ENCODE measurements around the gene SYNCRIP. TPM values are rescaled to one million over a fixed set of nuclear protein-coding genes. Genes with fewer than 3 reads are reported as not detected.
"Not testable (repeated sequence)": the region's sequence is repeated elsewhere in the genome, so short reads cannot be mapped to it uniquely, and the experiment has no call there.

SYNCRIP gene
- polyA plus RNA-seq, 1 of the 3 experiments (the other 2 are of a cell fraction): 15.9 TPM

GRCh38 chr6:85684133-85684808 is 41.6 kb upstream of the SYNCRIP start:
- Histone ChIP-seq H3F3A (replicated peaks; ENCODE audit: insufficient read depth) (peaks cover 8% of the 10 kb centered on the region), H3K79me2 (ENCODE audit: insufficient read depth) (peaks cover 28% of the 10 kb centered on the region), H3K9me3 (no peaks in the 10 kb centered on the region), H2AFZ (ENCODE audit: low read depth) (no peak overlapping the region), H3K27me3 (ENCODE audit: insufficient read depth) (no peaks in the 10 kb centered on the region), H3K36me3 (replicated peaks in 1 of 2; ENCODE audit: control insufficient read depth in 1 of 2, insufficient read depth in 2 of 2, low read length in 1 of 2) (no peaks in the 10 kb centered on the region), H3K4me3 (ENCODE audit: low read depth in 2 of 2, low read length in 1 of 2) (no peak overlapping the region), H3K4me1 (ENCODE audit: control insufficient read depth in 1 of 2, insufficient read depth in 2 of 2, low read depth in 1 of 2, low read length in 1 of 2) (peaks cover 0 to 2% of the 10 kb centered on the region in 2 experiments; a peak in 1 of 4 replicates), H3K9ac (no peak overlapping the region), H3K9me2 (no peaks in the 10 kb centered on the region), H3K27ac (ENCODE audit: low read depth in 2 of 2, low read length in 1 of 2) (no peak overlapping the region), H3K4me2 (no peak overlapping the region), H4K20me1 (ENCODE audit: insufficient read depth) (no peaks in the 10 kb centered on the region)
- POLR2A ChIA-PET: no interaction called here
- TF ChIP-seq TEAD4 (IDR thresholded peaks at IDR 0.05; ENCODE audit: borderline replicate concordance, insufficient read depth): no peak
- TF ChIP-seq FOXJ3 (CRISPR knock-in tag; IDR thresholded peaks at IDR 0.05): no peak
- TF ChIP-seq FOSL2 (IDR thresholded peaks at IDR 0.05; ENCODE audit: borderline replicate concordance, low read depth): no peak
- TF ChIP-seq, protein P1, sequence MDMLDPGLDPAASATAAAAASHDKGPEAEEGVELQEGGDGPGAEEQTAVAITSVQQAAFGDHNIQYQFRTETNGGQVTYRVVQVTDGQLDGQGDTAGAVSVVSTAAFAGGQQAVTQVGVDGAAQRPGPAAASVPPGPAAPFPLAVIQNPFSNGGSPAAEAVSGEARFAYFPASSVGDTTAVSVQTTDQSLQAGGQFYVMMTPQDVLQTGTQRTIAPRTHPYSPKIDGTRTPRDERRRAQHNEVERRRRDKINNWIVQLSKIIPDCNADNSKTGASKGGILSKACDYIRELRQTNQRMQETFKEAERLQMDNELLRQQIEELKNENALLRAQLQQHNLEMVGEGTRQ (IDR thresholded peaks at IDR 0.05; ENCODE audit: borderline replicate concordance, low read depth, low read length): no peak
- TF ChIP-seq TCF12 (IDR thresholded peaks at IDR 0.05): no peak
- TF ChIP-seq ZBTB33 (IDR thresholded peaks at IDR 0.05; ENCODE audit: borderline replicate concordance, low read depth): no peak
- TF ChIP-seq, protein P2, sequence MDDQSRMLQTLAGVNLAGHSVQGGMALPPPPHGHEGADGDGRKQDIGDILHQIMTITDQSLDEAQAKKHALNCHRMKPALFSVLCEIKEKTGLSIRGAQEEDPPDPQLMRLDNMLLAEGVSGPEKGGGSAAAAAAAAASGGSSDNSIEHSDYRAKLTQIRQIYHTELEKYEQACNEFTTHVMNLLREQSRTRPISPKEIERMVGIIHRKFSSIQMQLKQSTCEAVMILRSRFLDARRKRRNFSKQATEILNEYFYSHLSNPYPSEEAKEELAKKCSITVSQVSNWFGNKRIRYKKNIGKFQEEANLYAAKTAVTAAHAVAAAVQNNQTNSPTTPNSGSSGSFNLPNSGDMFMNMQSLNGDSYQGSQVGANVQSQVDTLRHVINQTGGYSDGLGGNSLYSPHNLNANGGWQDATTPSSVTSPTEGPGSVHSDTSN (IDR thresholded peaks at IDR 0.05): no peak
- no peak for TF ChIP-seq RFX5 (IDR thresholded peaks at IDR 0.05; ENCODE audit: low read length)
- no peak for TF ChIP-seq NFIC (IDR thresholded peaks at IDR 0.05; ENCODE audit: borderline replicate concordance)
- no peak for TF ChIP-seq YY1 (IDR thresholded peaks at IDR 0.05; ENCODE audit: low read depth)
- no peak for TF ChIP-seq MEF2A (IDR thresholded peaks at IDR 0.05; ENCODE audit: borderline replicate concordance, low read depth)
- no peak for TF ChIP-seq RXRA (IDR thresholded peaks at IDR 0.05; ENCODE audit: borderline replicate concordance, low read depth)
- TF ChIP-seq EZH2phosphoT487 (IDR thresholded peaks at IDR 0.05; ENCODE audit: borderline replicate concordance, low read depth): no peak
- TF ChIP-seq TAF1 (IDR thresholded peaks at IDR 0.05; ENCODE audit: borderline replicate concordance, low read depth, low read length): no peak
- TF ChIP-seq CTCF (IDR thresholded peaks at IDR 0.05): no peak
- no peak for TF ChIP-seq USF1 (IDR thresholded peaks at IDR 0.05; ENCODE audit: borderline replicate concordance, low read depth)
- TF ChIP-seq GATA2 (CRISPR knock-in tag; IDR thresholded peaks at IDR 0.05): no peak
- TF ChIP-seq RCOR1 (IDR thresholded peaks at IDR 0.05; ENCODE audit: low read length): no peak
- no peak for TF ChIP-seq IRF3 (IDR thresholded peaks at IDR 0.05; ENCODE audit: low read depth, low read length)
- TF ChIP-seq JUND (IDR thresholded peaks at IDR 0.05): no peak
- CTCF ChIA-PET: no interaction called here
- no peak for DNase-seq
- WGBS (ENCODE audit: low lambda C conversion rate): 48% methylated on average over 2 of the region's 2 CpGs

- Histone ChIP-seq H4K20me1 (ENCODE audit: insufficient read depth) (peaks cover 13% of the 10 kb centered on the region), H3K36me3 (replicated peaks in 1 of 2; ENCODE audit: control insufficient read depth in 1 of 2, insufficient read depth in 2 of 2, low read length in 1 of 2) (peaks cover under 1 to 11% of the 10 kb centered on the region in 2 experiments), H3K79me2 (ENCODE audit: insufficient read depth) (peaks cover 45% of the 10 kb centered on the region), H3F3A (replicated peaks; ENCODE audit: insufficient read depth) (peaks cover 14% of the 10 kb centered on the region)
- H3K4me1 ChIP-seq (ENCODE audit: control insufficient read depth in 1 of 2, insufficient read depth in 2 of 2, low read depth in 1 of 2, low read length in 1 of 2); H3K27me3 ChIP-seq (ENCODE audit: insufficient read depth); H3K9me2 ChIP-seq; H2AFZ ChIP-seq (ENCODE audit: low read depth); H3K4me2 ChIP-seq; DNase-seq; H3K27ac ChIP-seq (ENCODE audit: low read depth in 2 of 2, low read length in 1 of 2); H3K9ac ChIP-seq; H3K9me3 ChIP-seq; H3K4me3 ChIP-seq (ENCODE audit: low read depth in 2 of 2, low read length in 1 of 2); CTCF ChIA-PET; POLR2A ChIA-PET: not testable (repeated sequence)
- WGBS (ENCODE audit: low lambda C conversion rate): 94% methylated on average over 4 of the region's 4 CpGs
These were observed 39.2 kb upstream of the SYNCRIP start for GRCh38 chr6:85681899-85682298.

All from SK-N-SH (cell line).